Forelimb muscle (tissue), 1 donor: ENCODE measurements around the gene SMIM11. TPM values are rescaled to one million over a fixed set of nuclear protein-coding genes. Genes with fewer than 3 reads are reported as not detected.
"Not testable (repeated sequence)": the region's sequence is repeated elsewhere in the genome, so short reads cannot be mapped to it uniquely, and the experiment has no call there.

ENCODE experiments used
- DNase-seq: peaks from one replicate; pipeline ENCODE4 v3.0.0-alpha.2; 2013; ENCODE audit warnings: low read depth
- polyA plus RNA-seq: library from polyadenylated mRNA; unstranded; fragments of 120-200 nt; gene quantifications from one replicate; pipeline ENCODE4 v1.2.1, GENCODE V29; 2013; ENCODE audit not compliant: insufficient read length

Gene SMIM11
- polyA plus RNA-seq, 1 donor: 1.7 TPM

- DNase-seq: not testable (repeated sequence)
These were observed 42.3 kb downstream of the SMIM11 start for GRCh38 chr21:34417448-34418077.

GRCh38 chr21:34423805-34424204 lies 48.5 kb downstream of the SMIM11 start, which contains the start of gene SMIM34:
Gene SMIM34, minus strand, starts transcription at chr21:34423951. Its CDS starts 112 bp downstream, at chr21:34423839.
- DNase-seq: not testable (repeated sequence)

GRCh38 chr21:34427339-34427738 lies 52.0 kb downstream of the SMIM11 start:
- not testable (repeated sequence) for DNase-seq

- DNase-seq: not testable (repeated sequence)
These were observed 53.1 kb downstream of the SMIM11 start for GRCh38 chr21:34428441-34428840.

GRCh38 chr21:34429710-34430109 lies 54.4 kb downstream of the SMIM11 start:
- DNase-seq: not testable (repeated sequence)

Other genes with a start within 250 kb of the SMIM11 start
- 0.47 TPM for gene KCNE2, start 11.5 kb upstream of the SMIM11 start, polyA plus RNA-seq
- gene SMIM34, start 48.4 kb downstream of the SMIM11 start, polyA plus RNA-seq: 0.25 TPM
- 0.54 TPM for gene KCNE1, start 136.7 kb downstream of the SMIM11 start, polyA plus RNA-seq
- gene RCAN1, start 239.6 kb downstream of the SMIM11 start, polyA plus RNA-seq: 16.3 TPM